ENCODE data around the gene ME1.
"Not testable (repeated sequence)": the region's sequence is repeated elsewhere in the genome, so short reads cannot be mapped to it uniquely, and the experiment has no call there.

ME1 gene

DNA sequence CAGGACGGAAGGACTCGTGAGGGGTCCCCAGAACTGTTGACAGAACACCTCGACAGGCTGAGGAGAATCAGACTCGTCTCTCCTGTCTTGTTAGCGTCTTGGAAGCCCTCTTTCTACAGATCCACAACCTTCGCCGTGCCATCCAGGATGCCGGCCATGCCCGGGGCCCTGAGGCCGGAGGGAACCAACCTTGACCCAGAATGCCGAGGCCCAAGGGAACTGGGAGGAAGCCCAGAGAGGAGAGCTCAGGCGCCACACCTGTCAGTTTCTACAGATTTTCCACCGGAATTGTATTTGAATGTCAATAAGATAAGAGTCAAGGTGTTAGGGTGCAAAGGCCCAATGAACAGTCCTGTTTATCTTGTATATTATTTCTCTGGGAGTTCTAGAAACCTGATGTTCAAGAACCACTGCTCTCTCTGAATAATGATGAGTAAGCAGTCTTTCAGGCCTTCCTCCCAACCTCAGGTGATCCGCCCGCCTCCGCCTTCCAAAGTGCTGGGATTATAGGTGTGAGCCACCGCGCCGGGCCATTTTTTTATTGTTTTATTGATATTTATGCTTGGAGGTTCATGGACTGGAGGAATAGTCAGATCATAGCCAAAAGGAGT lies 799 bp upstream of the ME1 start:
- no peak for DNase-seq (ENCODE audit: low spot score)

DNA sequence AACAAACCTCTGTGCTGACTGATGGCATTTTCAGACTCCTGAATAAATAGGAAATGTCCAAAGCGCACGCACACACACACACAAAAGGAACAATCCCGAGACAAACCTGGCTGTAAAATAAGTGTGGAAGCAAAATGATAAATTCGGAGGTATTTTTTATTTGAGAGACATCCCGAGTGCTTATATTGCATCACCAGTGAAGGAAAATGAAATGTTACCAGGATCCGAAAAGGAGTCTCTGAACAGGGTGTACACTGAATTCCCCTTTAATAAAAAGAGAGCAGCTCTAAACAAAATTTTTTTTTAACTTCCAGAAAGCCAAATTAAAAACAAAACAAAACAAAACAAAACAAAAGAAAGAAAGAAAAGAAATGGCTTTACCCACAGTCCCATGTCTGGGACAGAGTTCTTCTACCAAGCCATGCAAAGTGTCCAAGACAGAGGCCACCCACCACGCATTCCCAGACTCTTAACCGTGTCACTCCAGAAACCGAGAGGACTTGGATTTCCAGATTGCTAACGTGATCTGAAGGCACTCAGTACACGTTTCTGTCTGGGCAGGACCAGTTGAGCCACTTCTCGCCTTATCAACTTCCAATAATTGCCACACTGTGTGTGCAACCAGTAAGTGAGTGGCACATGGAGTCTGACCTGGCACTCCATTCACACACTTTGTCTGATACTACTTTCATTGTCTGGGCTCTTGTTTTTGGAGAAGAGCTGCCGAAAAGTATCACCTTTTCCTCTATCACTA lies 817 bp downstream of the ME1 start:
- DNase-seq (ENCODE audit: low spot score), result peak; percentile 40

DNA sequence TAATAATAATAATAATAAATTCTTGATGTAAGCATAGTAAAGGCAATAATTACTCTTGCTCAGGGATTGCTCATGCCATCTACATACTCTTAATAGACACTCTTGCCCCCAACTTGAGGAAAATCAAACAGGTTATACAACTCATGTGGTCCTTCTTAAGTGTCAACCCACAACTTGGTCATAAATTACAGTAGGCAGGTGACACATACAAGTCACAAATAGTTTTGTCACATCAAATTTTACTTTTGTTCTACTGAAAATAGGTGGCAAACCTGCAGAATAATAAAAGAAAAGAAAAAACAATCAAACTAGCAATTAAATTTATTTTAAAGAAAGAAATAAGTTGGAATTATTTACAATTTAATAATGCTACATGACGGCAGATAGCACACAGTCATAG lies 1.6 kb downstream of the ME1 start:
- no peak for DNase-seq (ENCODE audit: low spot score)

DNA sequence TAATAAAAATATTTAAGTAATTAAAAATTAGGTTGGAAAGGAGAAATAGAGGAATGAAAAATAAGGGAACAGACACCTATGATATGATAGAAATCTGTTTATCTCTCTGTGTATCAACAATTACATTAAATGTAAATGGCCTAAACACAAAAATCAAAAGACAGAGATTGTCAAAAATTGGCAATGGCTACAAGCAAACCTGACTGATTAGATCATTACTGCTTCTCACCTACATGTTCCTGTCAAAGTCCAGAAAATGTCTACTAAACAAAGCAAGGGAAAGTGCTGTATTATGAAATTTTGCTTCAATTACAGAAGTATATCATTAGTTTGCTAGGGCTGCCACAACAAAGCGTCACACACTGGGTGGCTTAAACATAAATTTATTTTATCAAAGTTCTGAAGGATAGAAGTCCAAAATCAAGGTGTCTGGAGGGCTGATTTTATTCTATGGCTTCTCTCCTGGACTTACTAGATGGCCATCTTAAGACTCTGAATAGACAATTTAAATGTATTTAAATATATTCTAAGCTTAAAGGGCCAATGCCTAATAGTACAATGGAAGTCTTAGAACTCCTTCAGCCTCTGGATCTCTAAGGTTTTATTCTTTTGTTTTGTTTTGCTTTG lies 6.3 kb downstream of the ME1 start:
- DNase-seq (ENCODE audit: low spot score), result no peak

DNA sequence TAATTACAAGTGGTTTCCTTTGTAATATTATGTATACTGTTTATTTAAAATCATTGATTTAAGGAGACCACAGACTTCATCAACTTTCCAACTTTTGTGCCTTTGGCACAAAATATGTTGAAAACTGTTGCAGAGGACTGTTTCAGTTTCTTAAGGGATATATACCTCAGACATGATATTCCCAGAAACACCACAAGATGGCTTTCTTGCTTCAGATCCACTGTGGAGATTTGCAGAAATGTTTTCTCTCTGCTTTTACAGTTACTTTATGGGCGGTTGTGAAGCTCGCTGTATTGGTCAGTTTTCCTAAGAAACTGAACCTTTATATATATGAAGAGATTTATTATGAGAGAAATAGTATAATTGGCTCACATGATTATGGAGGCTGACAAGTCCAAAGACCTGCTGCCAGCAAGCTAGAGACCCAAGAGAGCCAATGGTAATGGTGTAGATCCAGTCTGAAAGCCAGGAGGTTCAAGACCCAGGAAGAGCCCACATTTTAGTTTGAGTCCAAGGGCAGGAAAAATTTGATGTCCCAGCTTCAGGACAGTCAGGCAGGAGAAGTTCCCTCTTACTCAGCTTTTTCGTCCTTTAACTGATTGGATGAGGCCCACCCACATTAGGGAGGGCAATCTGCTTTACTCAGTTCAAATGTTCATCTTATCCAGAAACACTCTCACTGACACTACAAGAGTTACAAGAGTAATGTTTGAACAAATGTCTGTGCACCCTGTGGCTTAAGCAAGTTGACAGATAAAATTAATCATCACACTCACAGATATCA lies 12.8 kb downstream of the ME1 start:
- peak; percentile 66 for DNase-seq (ENCODE audit: low spot score)

DNA sequence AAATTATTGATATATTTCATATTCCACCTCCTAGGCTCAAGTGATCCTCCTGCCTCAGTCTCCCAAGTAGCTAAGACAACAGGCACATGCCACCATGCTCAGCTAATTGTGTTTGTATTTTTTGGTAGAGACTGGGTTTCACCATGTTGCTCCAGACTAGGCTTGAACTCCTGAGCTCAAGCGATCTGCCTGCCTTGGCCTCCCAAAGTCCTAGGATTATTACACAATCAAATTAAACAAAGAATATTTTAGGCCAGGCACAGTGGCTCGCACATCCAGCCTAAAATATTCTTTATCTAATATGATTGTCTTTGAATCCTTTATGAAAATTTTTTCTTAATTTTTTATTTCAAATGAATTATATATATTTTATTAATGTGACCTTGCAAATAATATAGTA lies 17.8 kb downstream of the ME1 start:
- DNase-seq (ENCODE audit: low spot score), result no peak

DNA sequence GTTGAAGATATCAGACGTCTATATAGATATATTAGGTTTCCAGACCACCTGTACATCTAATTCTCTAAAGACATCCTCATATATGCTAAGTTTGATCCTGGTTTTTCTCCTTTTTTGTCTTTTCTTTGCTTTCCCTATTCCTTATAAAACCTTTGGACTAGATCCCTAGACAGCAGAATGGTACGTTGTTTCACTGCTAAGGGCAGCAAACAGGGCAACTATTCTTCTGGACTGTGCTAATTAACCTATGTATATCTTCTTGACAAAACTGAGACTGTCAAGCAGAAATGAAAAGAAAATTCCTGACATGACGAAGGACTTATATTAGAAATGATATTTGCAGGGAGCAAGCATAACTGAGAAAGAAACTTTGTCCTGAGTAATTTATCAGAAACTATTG lies 19.1 kb downstream of the ME1 start:
- DNase-seq (ENCODE audit: low spot score), result no peak

DNA sequence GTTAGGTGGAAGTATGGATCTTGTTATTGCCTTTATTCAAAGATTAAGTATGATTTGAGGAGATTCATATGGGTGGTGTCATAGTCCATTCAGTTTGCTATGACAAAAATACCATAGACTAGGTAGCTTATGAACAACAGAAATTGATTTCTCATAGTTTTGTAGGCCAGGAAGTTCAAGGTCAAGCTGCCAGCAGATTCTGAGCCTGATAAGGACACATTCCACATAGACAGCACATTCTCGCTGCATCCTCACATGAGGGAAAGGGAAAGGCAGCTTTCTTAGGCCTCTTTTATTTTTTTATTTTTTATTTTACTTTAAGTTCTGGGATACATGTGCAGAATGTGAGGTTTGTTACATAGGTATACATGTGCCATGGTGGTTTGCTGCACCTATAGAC lies 27.7 kb downstream of the ME1 start:
- no peak for DNase-seq (ENCODE audit: low spot score)

DNA sequence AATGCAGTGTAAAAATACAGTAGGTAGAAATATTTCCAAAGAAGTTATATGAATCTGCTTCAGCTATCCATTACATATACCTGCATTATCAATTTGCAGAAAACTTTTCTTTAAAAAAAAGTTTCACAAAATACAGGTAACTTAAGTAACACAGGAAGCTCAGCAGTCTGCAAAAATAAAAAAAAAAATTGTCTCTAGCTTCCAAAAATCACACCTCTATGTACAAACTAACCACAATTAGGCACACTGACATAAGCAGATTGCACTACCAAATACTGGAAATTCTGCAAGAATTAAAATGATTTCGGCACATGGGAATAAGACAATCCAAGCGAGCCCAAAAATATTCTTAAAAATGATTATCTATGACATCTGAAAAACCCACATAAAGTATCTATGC lies 41.2 kb downstream of the ME1 start:
- DNase-seq (ENCODE audit: low spot score), result no peak

DNA sequence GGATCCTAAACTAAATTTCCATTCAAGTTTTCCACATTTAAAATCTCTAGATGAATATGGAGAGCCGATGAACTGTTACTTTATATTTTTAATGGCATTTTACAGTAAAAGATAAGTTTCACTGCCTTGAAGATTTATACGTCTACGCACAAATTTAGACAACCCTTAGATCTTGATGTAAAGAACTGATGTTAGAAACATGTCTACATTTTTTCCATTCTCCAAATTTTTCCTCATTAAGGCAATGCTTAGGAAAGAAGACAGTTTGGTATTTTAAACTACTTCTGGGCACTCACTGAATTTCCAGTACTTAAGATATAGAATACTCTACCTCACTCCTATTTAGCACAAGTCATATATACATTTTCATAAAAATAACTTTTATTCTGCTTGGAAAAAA lies 45.4 kb downstream of the ME1 start:
- DNase-seq (ENCODE audit: low spot score), result no peak

DNA sequence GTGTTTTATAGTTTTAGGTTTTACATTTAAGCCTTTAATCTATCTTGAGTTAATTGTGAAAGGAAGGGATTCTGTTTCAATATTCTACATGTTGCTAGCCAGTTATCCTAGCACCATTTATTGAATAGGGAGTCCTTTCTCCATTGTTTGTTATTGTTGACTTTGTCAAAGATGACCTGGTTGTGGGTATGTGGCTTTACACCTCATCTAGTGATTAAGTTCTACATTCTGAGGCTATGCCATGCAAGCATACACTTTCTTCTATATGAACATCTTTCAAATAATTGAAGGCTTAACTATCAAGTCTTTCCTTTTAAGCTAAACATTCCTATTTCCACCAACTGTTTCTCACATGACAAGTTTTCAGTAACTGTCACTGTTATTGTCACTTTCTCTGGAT lies 46.1 kb downstream of the ME1 start:
- DNase-seq (ENCODE audit: low spot score), result no peak

DNA sequence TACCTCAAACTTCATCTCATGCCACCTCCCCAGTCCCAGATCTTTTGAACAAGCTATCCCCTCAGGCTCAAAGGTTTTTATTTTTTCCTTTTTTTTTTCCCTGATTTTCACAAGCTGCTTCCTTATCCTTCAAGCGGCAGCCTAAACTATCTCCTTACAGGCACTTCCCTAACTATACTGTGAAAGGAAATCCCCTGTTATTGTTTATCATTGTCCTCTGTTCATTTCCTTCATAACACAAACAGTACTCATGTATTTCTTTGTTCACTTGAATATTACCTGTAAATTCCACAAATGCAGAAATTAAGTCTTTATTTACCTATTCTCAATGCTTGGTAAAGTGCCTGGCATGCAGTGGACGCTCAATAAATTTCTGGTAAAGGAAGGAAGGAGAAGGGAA lies 48.9 kb downstream of the ME1 start:
- DNase-seq (ENCODE audit: low spot score), result no peak

DNA sequence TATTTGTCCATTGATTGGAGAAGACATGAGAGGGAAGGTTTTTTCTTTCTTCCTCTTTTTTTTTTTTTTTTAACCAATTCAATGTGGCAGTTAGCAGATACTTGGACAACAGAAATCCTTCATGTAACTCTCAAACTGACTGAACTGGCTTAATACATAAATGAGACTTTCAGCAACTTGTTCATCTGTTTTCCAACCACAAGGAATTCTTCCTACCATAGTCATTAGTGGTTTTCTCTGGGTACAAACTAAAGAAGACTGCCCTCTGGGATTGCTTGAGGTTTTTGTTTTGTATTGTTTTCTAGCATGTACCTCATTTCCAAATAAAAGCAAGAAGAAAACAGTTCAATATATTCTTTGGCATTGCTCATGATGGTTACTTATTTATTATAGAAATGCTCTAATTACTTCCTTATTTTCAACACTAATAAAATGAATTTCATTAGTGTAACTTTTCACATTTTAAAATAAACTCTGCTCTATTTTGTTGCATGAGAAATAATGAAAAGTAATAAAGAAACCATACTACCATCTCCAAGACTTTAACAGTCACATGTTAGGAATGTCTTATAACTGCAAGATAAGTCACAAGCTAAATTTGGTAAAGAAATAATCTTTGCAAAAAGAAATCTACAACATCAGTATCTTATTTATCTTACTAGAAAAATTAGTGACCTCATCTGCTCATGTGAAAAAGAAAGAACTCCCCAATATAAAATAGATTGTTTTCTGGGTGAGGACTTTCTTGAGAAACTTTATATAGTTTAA lies 52.0 kb downstream of the ME1 start:
- peak; percentile 39 for DNase-seq (ENCODE audit: low spot score)

DNA sequence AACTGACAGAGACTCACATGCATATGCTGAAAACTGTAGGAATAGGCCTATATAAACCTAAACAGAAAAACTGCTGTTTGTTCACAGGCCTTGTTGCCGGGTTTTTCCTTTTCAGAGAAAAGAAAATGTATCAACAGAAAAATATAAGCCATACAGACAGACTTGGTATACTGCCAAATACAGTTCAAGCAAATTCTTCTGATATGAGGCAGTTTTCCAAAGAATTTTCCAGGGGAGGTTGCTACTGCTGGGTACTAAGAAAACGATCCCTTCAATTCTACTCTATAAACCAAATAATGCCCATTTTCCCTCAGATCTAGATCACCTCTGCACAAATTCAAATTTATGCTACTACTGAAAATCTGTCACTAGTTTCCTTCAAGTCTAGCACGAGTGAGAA lies 59.4 kb downstream of the ME1 start:
- peak; percentile 18 for DNase-seq (ENCODE audit: low spot score)

DNA sequence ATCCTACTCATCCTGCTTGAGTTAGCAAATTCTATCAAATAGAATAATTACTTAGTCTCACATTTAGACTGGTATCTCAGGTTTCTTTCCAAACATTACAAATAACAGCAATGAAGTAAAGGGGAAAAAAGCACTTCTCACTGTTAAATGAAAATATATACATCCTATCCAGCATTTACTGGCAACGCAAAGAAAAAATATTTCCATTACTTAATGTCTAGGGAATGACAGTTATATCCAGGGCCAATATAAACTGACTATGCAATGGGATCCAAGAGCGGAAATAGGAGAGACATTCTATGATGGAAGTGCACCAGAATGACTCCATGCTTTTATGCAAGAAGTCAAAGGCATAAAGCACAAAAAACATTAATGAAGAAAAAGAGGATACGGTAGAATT lies 60.3 kb downstream of the ME1 start:
- no peak for DNase-seq (ENCODE audit: low spot score)

DNA sequence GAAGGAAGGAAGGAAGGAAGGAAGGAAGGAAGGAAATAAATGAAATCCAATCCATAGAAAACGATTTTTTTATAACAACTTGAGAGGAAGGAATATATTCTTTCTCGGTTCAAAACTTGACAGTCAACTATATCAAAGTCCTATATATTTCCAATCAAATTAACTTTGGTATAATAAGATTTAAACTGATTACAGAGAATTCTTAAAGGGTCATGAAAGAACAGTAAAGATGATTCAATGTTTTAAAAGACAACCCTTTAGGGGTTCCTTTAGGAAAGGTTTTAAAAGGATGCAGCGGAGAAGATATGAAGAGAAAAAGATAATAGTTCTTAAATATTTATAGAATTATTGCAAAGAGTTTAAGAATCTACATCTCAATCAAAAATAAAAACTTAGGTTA lies 61.2 kb downstream of the ME1 start:
- DNase-seq (ENCODE audit: low spot score), result no peak

DNA sequence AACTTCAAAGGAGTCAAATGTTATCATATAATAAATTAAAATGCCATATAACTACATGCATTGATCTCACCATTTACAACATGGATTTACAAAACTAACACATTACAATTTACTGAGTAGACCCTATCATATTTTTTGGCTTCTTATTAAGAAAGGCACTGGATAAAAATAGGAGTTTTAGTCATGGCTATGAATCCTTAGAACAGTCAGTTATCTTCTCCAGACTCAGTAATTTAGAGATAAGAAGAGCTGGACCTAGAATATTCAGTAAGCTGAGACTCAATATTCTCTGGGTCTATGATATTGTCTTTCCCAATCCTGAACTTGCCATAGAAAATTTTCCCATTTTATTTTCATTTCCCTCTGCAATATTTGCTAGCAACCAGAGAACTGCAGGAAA lies 62.3 kb downstream of the ME1 start:
- DNase-seq (ENCODE audit: low spot score), result no peak

DNA sequence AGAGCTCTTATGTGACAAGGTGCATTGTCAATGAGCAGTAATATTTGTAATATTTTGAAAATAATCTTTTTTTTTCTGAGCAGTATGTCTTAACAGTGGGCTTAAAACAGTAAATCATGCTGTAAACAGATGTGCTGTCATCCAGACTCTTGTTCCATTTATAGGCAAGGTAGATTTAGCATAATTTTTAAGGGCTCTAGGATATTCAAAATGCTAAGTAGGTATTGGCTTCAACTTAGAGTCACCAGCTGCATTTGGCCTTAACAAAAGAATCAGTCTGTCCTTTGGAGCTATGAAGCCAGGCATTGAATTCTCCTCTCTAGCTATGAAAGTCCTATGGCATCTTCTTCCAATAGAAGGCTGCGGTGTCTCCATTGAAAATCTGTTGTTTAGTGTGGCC lies 63.7 kb downstream of the ME1 start:
- no peak for DNase-seq (ENCODE audit: low spot score)

DNA sequence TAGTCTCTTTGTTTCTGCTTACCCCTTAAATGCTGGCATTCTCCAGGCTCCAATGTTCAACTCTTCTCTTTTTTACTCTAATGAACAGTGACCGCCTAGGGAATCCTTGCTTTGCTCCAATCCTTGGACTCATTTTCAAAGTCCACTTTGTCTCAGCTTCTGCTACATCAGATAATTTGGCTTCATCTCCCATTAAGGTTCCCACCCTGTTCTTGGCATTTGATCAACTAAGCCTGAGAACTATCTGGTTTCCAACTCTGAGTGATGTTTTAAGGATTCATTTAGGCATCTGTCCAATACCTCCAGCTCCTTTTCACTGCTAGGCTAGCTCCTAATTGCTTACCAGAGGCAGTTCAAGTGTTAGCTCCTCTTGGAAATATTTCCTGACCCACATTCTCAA lies 64.9 kb downstream of the ME1 start:
- DNase-seq (ENCODE audit: low spot score), result peak; percentile 21

DNA sequence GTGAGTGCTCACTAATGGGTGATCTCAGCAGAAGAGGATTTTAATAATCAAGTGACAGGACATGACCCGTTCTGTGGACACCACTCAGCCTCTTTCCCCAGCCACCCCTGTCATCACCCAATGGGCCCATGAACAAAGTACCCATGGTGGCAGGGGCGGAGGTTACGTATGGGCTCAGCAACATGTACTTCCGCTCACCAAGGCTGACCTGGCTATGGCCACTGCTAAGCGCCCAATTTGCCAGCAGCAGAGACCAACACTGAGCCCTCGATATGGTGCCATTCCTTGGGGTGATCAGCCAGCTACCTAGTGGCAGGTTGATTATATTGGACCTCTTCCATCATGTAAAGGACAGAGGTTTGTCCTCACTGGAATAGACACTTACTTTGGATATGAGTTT lies 68.5 kb downstream of the ME1 start:
- DNase-seq (ENCODE audit: low spot score), result not testable (repeated sequence)

DNA sequence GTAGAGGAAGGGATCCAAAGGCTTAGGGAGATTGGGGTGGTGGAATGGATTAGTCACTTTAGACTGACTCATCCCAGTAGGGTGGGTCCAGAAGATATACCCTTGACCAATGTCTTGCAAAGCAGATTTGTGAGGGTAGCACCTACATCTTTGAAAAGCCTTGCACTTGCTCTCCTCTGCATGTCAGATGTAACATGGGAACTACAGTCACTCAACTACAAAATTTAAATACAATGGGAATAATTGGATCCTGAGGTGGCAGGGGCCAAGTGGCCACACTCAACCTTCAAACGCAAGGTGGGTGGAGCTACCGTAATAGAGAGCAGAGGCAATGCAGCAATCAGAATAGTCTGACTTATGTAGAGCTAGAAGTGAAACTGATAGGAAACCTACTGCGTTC lies 71.2 kb downstream of the ME1 start:
- DNase-seq (ENCODE audit: low spot score), result no peak

DNA sequence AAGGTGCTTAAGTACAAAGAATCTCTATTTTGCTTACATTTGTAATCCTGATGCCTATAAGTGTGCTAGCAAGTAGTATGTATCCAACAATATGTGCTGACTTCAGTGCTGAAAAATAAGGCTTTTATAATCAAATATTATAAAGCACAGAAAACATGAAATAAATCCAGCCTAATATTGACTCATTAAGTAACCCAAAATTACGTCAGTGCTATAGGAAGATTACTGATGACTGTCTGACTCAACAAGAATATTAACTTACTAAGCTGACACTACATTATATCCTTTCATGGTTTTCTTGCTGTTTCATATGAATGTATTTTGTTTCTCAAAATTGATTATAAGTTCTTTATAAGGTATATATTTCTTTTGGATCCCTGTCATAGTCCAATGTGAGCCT lies 76.1 kb downstream of the ME1 start:
- no peak for DNase-seq (ENCODE audit: low spot score)
